Kidney glomerular epithelial cell (primary cell): ENCODE results near the gene RTEL1.
"Not testable (repeated sequence)": the region's sequence is repeated elsewhere in the genome, so short reads cannot be mapped to it uniquely, and the experiment has no call there.

ENCODE experiments used
- DNase-seq: peaks from one replicate; lab custom pipeline; 2025; lab: John Stamatoyannopoulos, UW

RTEL1 gene

GRCh38 chr20:63648895-63649589, 9.1 kb upstream of the RTEL1 start:
- DNase-seq, result no peak

- not testable (repeated sequence) for DNase-seq
Measured at GRCh38 chr20:63650486-63650885, 7.6 kb upstream of the RTEL1 start.

- no peak for DNase-seq
Measured at GRCh38 chr20:63651942-63652191, 6.2 kb upstream of the RTEL1 start.

GRCh38 chr20:63652192-63652980, 5.7 kb upstream of the RTEL1 start:
- DNase-seq, result no peak

- peak; percentile 70 for DNase-seq
Measured at GRCh38 chr20:63653041-63653973, 4.8 kb upstream of the RTEL1 start, which contains the start of gene STMN3. TSS of gene STMN3 (minus strand) at chr20:63653424. CDS start at chr20:63653345, 79 bp downstream.

GRCh38 chr20:63653974-63654668, 4.0 kb upstream of the RTEL1 start:
- DNase-seq, result no peak

- no peak for DNase-seq
Measured at GRCh38 chr20:63655249-63655648, 2.9 kb upstream of the RTEL1 start.

GRCh38 chr20:63656451-63656850, 1.7 kb upstream of the RTEL1 start:
- DNase-seq, result no peak

GRCh38 chr20:63657260-63657936, 714 bp upstream of the RTEL1 start:
- no peak for DNase-seq

GRCh38 chr20:63658749-63659187, 656 bp downstream of the RTEL1 start:
- DNase-seq, result no peak

GRCh38 chr20:63659370-63659769, 1.3 kb downstream of the RTEL1 start:
- no peak for DNase-seq

- not testable (repeated sequence) for DNase-seq
Measured at GRCh38 chr20:63660174-63660573, 2.1 kb downstream of the RTEL1 start.

GRCh38 chr20:63660622-63661021, 2.5 kb downstream of the RTEL1 start:
- no peak for DNase-seq

- DNase-seq, result no peak
Measured at GRCh38 chr20:63661108-63661507, 3.0 kb downstream of the RTEL1 start.

GRCh38 chr20:63661959-63662812, 4.1 kb downstream of the RTEL1 start:
- no peak for DNase-seq

- DNase-seq, result no peak
Measured at GRCh38 chr20:63662813-63663189, 4.7 kb downstream of the RTEL1 start.

- no peak for DNase-seq
Measured at GRCh38 chr20:63663332-63664066, 5.4 kb downstream of the RTEL1 start.

GRCh38 chr20:63664143-63664851, 6.2 kb downstream of the RTEL1 start:
- no peak for DNase-seq
